GM20000 (cell line): ENCODE measurements around the gene KANK3.

Source experiments
- DNase-seq: peaks from one replicate; pipeline ENCODE4 v3.0.0; 2012; ENCODE audit warnings: low spot score
- CTCF ChIP-seq: IDR thresholded peaks from 2 replicates; pipeline ENCODE4 v1.5.1; 2012; ENCODE audit warnings: mild to moderate bottlenecking, control low read depth; ENCODE audit errors: extremely low read depth, missing control alignments

The KANK3 gene

GRCh38 chr19:8373867-8374813, 31.1 kb upstream of the KANK3 start:
- peak; percentile 16 for DNase-seq
- TF ChIP-seq CTCF, result no peak

DNA sequence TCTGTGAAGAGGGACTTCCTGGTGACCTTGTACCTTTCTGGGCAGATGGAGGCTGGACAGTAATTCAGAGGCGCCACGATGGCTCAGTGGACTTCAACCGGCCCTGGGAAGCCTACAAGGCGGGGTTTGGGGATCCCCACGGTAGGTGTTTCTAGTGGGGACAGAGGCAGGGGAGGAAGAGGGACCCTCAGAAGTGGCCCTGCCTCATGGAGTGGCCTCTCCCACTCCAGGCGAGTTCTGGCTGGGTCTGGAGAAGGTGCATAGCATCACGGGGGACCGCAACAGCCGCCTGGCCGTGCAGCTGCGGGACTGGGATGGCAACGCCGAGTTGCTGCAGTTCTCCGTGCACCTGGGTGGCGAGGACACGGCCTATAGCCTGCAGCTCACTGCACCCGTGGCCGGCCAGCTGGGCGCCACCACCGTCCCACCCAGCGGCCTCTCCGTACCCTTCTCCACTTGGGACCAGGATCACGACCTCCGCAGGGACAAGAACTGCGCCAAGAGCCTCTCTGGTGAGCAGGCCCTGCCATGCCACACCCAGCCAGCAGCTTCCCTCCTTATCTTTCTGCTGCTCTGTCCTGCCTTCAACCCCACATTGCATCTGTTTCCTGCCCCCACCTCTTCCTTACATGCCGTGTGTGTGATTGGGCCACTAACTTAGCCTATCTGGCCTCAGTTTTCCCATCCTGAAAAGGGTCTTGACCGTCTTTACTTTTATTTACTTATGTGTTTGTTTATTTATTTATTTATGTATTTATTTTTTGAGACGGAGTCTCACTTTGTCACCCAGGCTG, 28.1 kb upstream of the KANK3 start:
- DNase-seq, result no peak
- TF ChIP-seq CTCF, result no peak

- TF ChIP-seq CTCF, result no peak
- DNase-seq, result no peak
These were observed 27.3 kb upstream of the KANK3 start for GRCh38 chr19:8370176-8371010.

GRCh38 chr19:8367327-8368001, 24.4 kb upstream of the KANK3 start:
- TF ChIP-seq CTCF, result no peak

DNA sequence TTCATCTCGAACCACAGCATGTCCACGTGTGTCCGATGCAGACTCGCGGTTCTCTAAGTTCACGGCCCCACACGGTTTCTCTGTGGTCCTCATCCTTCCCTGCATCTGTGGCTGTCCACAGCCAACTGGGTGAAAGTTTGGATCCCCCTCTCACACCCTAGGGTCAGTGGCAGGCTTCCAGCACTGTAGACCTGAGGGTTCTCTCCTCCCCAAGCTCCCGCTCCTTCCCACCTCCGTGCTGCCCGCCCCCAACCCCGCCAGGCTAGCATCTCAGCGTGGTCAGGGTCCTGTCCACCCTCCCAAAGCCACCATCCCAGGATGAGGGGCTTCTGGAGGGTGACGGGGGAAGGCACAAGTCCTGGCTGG, 23.9 kb upstream of the KANK3 start:
- DNase-seq, result no peak
- TF ChIP-seq CTCF, result no peak

More at GRCh38 chr19:8367327-8368001, 24.4 kb upstream of the KANK3 start:
- DNase-seq, result no peak

DNA sequence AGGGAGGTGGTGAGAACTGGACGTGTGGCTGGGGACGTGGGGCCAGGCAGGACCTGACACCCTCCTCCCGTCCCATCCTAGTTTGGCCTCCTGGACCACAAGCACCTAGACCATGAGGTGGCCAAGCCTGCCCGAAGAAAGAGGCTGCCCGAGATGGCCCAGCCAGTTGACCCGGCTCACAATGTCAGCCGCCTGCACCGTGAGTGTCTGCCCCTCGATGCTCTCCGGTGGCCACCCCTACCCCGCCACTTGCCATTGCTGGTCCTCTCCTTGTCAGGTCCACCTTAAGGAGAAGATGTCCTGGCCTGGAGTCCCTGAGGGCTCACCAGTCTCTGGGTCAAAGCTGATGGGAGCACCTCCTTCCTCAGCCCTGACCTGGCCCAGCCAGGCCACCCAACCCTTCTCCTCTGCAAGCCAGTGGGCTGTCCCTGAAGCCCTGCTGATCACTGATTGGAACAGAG, 23.1 kb upstream of the KANK3 start:
- DNase-seq, result peak; percentile 38
- TF ChIP-seq CTCF, result no peak
